ENCODE data around the gene BORCS6.

BORCS6 gene

GRCh38 chr17:8189711-8190477 lies at the start of gene BORCS6:
BORCS6 (minus strand) TSS chr17:8190180; CDS start chr17:8190140, 40 bp downstream.
- no peaks in the 10 kb centered on the region for H3K27me3 ChIP-seq (ENCODE audit: control insufficient read depth, insufficient read depth, low read length)
- peak within 1 kb of the TSS; percentile 56 for H3K4me3 ChIP-seq (ENCODE audit: low read length)
- no peaks in the 10 kb centered on the region for H3K36me3 ChIP-seq (ENCODE audit: control insufficient read depth, insufficient read depth, low read length)
- peak within 1 kb of the TSS; percentile 81 for H3K9ac ChIP-seq (ENCODE audit: low read length)
- H3K4me1 ChIP-seq (ENCODE audit: control insufficient read depth, insufficient read depth, low read length) = peaks cover 29% of the 10 kb centered on the region
- H3K9me3 ChIP-seq (ENCODE audit: control insufficient read depth, low read length) = no peaks in the 10 kb centered on the region

GRCh38 chr17:8237886-8238285 lies 47.9 kb upstream of the BORCS6 start:
- Histone ChIP-seq H3K27me3 (ENCODE audit: control insufficient read depth, insufficient read depth, low read length) (no peaks in the 10 kb centered on the region), H3K36me3 (ENCODE audit: control insufficient read depth, insufficient read depth, low read length) (peaks cover 15% of the 10 kb centered on the region), H3K9ac (ENCODE audit: low read length) (no peak overlapping the region), H3K4me3 (ENCODE audit: low read length) (no peak overlapping the region), H3K9me3 (ENCODE audit: control insufficient read depth, low read length) (no peaks in the 10 kb centered on the region), H3K4me1 (ENCODE audit: control insufficient read depth, insufficient read depth, low read length) (no peaks in the 10 kb centered on the region)

DNA sequence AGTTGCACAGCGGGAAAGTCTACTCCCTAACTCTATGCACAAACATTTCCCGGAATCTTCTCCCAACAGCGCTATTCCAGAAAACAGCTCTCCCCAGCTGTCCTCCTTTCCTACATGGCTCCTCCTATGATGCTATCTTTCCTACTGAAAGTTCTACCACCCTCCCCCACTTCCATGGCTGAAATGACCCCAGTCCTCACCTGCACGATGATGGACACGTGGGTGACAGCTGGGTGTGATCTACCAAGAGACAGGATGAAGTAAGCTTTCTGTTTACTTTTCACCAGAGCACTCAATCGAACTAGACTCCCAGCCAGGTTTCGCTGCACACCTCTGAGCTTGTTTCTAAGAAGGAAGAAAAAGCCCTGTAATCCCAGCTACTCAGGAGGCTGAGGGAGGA lies 47.2 kb upstream of the BORCS6 start:
- Histone ChIP-seq H3K4me1 (ENCODE audit: control insufficient read depth, insufficient read depth, low read length) (no peaks in the 10 kb centered on the region), H3K4me3 (ENCODE audit: low read length) (no peak overlapping the region), H3K9ac (ENCODE audit: low read length) (no peak overlapping the region), H3K36me3 (ENCODE audit: control insufficient read depth, insufficient read depth, low read length) (peaks cover 22% of the 10 kb centered on the region), H3K9me3 (ENCODE audit: control insufficient read depth, low read length) (no peaks in the 10 kb centered on the region), H3K27me3 (ENCODE audit: control insufficient read depth, insufficient read depth, low read length) (no peaks in the 10 kb centered on the region)

- no peaks in the 10 kb centered on the region for H3K4me1 ChIP-seq (ENCODE audit: control insufficient read depth, insufficient read depth, low read length)
- H3K9me3 ChIP-seq (ENCODE audit: control insufficient read depth, low read length) = no peaks in the 10 kb centered on the region
- peaks cover 31% of the 10 kb centered on the region for H3K36me3 ChIP-seq (ENCODE audit: control insufficient read depth, insufficient read depth, low read length)
- no peak overlapping the region for H3K4me3 ChIP-seq (ENCODE audit: low read length)
- no peak overlapping the region for H3K9ac ChIP-seq (ENCODE audit: low read length)
- no peaks in the 10 kb centered on the region for H3K27me3 ChIP-seq (ENCODE audit: control insufficient read depth, insufficient read depth, low read length)
Measured at GRCh38 chr17:8235676-8236075, 45.7 kb upstream of the BORCS6 start.

- Histone ChIP-seq H3K9ac (ENCODE audit: low read length) (no peak overlapping the region), H3K27me3 (ENCODE audit: control insufficient read depth, insufficient read depth, low read length) (no peaks in the 10 kb centered on the region), H3K4me3 (ENCODE audit: low read length) (no peak overlapping the region), H3K36me3 (ENCODE audit: control insufficient read depth, insufficient read depth, low read length) (peaks cover 31% of the 10 kb centered on the region), H3K9me3 (ENCODE audit: control insufficient read depth, low read length) (no peaks in the 10 kb centered on the region), H3K4me1 (ENCODE audit: control insufficient read depth, insufficient read depth, low read length) (no peaks in the 10 kb centered on the region)
Measured at GRCh38 chr17:8234361-8235270, 44.6 kb upstream of the BORCS6 start.

GRCh38 chr17:8231701-8232100 lies 41.7 kb upstream of the BORCS6 start:
- Histone ChIP-seq H3K27me3 (ENCODE audit: control insufficient read depth, insufficient read depth, low read length) (no peaks in the 10 kb centered on the region), H3K36me3 (ENCODE audit: control insufficient read depth, insufficient read depth, low read length) (peaks cover 32% of the 10 kb centered on the region), H3K4me1 (ENCODE audit: control insufficient read depth, insufficient read depth, low read length) (no peaks in the 10 kb centered on the region), H3K9ac (ENCODE audit: low read length) (no peak overlapping the region), H3K9me3 (ENCODE audit: control insufficient read depth, low read length) (no peaks in the 10 kb centered on the region), H3K4me3 (ENCODE audit: low read length) (no peak overlapping the region)

GRCh38 chr17:8227238-8227581 lies 37.2 kb upstream of the BORCS6 start:
- Histone ChIP-seq H3K9ac (ENCODE audit: low read length) (no peak overlapping the region), H3K36me3 (ENCODE audit: control insufficient read depth, insufficient read depth, low read length) (peaks cover 14% of the 10 kb centered on the region), H3K9me3 (ENCODE audit: control insufficient read depth, low read length) (no peaks in the 10 kb centered on the region), H3K4me3 (ENCODE audit: low read length) (no peak overlapping the region), H3K27me3 (ENCODE audit: control insufficient read depth, insufficient read depth, low read length) (no peaks in the 10 kb centered on the region), H3K4me1 (ENCODE audit: control insufficient read depth, insufficient read depth, low read length) (peaks cover 9% of the 10 kb centered on the region)

- H3K27me3 ChIP-seq (ENCODE audit: control insufficient read depth, insufficient read depth, low read length) = no peaks in the 10 kb centered on the region
- no peaks in the 10 kb centered on the region for H3K9me3 ChIP-seq (ENCODE audit: control insufficient read depth, low read length)
- H3K4me3 ChIP-seq (ENCODE audit: low read length) = no peak overlapping the region
- peaks cover 9% of the 10 kb centered on the region for H3K36me3 ChIP-seq (ENCODE audit: control insufficient read depth, insufficient read depth, low read length)
- H3K9ac ChIP-seq (ENCODE audit: low read length) = no peak overlapping the region
- H3K4me1 ChIP-seq (ENCODE audit: control insufficient read depth, insufficient read depth, low read length) = peaks cover 9% of the 10 kb centered on the region
Measured at GRCh38 chr17:8226536-8227237, 36.7 kb upstream of the BORCS6 start.

DNA sequence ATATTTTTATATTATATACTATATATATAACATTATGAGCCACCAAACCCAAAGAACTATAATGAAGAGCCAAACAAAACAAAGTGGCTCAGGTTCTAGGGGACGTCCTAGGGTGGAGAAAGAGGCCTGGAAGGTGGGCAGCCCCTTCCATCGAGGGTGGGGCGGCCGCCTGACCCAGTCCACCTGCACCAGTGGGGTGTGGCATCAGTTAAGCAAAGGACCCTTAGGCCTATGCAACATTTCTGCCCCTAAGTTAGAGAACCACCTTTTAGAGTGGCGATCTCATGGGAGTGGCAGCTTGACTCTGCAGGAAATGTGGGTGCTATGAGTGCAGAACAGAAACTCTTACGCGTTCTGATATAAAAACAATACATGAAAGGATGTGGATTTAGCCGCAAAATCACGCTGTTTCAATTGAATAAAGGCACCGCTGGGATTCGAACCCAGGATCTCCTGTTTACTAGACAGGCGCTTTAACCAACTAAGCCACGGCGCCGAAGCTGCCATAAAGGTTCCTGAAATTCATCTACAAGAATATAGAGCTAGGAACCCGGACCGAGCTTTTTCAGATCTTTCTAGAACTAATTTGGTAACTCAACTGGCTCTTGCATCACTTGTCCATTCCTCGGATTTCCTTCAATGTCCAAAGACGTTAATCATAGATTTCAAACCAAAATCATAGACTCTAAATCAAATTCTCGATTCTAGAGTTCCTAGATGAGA lies 36.0 kb upstream of the BORCS6 start:
- H3K9me3 ChIP-seq (ENCODE audit: control insufficient read depth, low read length) = no peaks in the 10 kb centered on the region
- H3K4me3 ChIP-seq (ENCODE audit: low read length) = no peak overlapping the region
- peaks cover 9% of the 10 kb centered on the region for H3K4me1 ChIP-seq (ENCODE audit: control insufficient read depth, insufficient read depth, low read length)
- peaks cover 5% of the 10 kb centered on the region for H3K36me3 ChIP-seq (ENCODE audit: control insufficient read depth, insufficient read depth, low read length)
- H3K9ac ChIP-seq (ENCODE audit: low read length) = no peak overlapping the region
- no peaks in the 10 kb centered on the region for H3K27me3 ChIP-seq (ENCODE audit: control insufficient read depth, insufficient read depth, low read length)

DNA sequence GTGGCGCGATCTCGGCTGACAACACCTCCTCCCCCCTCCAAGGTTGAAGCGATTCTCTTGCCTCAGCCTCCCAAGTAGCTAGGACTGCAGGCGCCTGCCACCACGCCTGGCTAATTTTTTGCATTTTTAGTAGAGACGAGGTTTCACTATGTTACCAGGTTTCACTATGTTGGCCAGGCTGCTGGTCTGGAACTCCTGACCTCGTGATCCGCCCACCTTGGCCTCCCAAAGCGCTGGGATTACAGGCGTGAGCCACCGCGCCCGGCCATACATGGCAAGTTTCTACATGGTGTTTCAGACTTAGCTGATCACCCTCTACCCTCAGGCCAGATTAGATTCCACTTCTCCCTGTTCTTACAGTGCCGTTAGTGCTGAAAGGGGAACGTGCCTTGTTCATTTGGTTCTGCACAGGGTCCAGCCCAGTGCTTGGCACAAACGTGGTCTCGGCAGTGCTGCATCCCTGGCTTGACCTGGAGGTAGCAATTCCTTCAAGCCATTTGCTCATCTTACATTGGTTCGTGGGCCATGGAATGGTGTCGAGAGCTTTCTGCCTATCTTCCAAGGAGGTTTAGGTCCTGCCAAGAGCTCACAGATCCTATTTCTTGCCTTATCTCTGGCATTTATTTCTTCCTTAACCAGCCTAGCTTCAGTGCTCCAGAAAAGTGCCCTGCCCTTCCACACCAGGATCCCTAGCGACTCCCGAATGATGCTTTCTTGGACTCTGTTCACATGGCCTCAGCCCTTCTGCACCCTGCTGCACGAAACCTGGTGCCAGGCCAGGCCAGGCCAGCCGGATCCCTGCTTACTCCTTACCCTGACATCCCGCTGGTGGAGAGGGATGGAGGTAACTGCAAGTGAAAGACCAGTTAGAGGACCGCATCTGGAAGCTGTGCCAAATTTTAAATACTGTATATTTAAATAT lies 35.2 kb upstream of the BORCS6 start:
- Histone ChIP-seq H3K36me3 (ENCODE audit: control insufficient read depth, insufficient read depth, low read length) (peaks cover 5% of the 10 kb centered on the region), H3K9ac (ENCODE audit: low read length) (no peak overlapping the region), H3K27me3 (ENCODE audit: control insufficient read depth, insufficient read depth, low read length) (no peaks in the 10 kb centered on the region), H3K4me3 (ENCODE audit: low read length) (no peak overlapping the region), H3K4me1 (ENCODE audit: control insufficient read depth, insufficient read depth, low read length) (peaks cover 9% of the 10 kb centered on the region), H3K9me3 (ENCODE audit: control insufficient read depth, low read length) (no peaks in the 10 kb centered on the region)

Data from mucosa of stomach (tissue), 1 donor.